Measurements from ENCODE around the gene PPP1R16B.
A peak's percentile ranks its signal among the peaks of the same experiment; 100 is the strongest.

PPP1R16B gene

GRCh38 chr20:38874460-38875174, 69.1 kb downstream of the PPP1R16B start:
- H3K4me3 ChIP-seq (ENCODE audit: low read depth, low read length, poor library complexity, severe bottlenecking), result peak overlapping the region; percentile 50
- peaks cover 21% of the 10 kb centered on the region for H3F3A ChIP-seq (ENCODE audit: insufficient read depth, low read length)

GRCh38 chr20:38875175-38875993, 69.9 kb downstream of the PPP1R16B start:
- Histone ChIP-seq H4K20me1 (ENCODE audit: insufficient read depth, low read length) (no peaks in the 10 kb centered on the region), H3K9me3 (ENCODE audit: low read length) (no peaks in the 10 kb centered on the region), H3K4me2 (ENCODE audit: low read length) (peak overlapping the region; percentile 83), H3K4me3 (ENCODE audit: low read depth, low read length, poor library complexity, severe bottlenecking) (peak overlapping the region; percentile 50), H3K79me2 (ENCODE audit: insufficient read depth, low read length) (peaks cover 21% of the 10 kb centered on the region; the same call in 1 of the 2 replicates), H2AFZ (ENCODE audit: low read length) (no peak overlapping the region), H3K9me2 (ENCODE audit: low read depth, low read length) (no peaks in the 10 kb centered on the region), H3K36me3 (ENCODE audit: insufficient read depth, low read length) (no peaks in the 10 kb centered on the region; the same call in 1 of the 2 replicates), H3F3A (ENCODE audit: insufficient read depth, low read length) (peaks cover 18% of the 10 kb centered on the region), H3K9ac (ENCODE audit: low read length) (peak overlapping the region; percentile 73), H3K4me1 (ENCODE audit: insufficient read depth, low read length, severe bottlenecking) (peaks cover 98% of the 10 kb centered on the region), H3K27ac (ENCODE audit: low read depth, low read length, poor library complexity, severe bottlenecking) (peak overlapping the region; percentile 100), H3K27me3 (ENCODE audit: insufficient read depth, low read length) (no peaks in the 10 kb centered on the region)
- TF ChIP-seq EZH2 (IDR thresholded peaks at IDR 0.05; ENCODE audit: borderline replicate concordance, low read length), result no peak
- no peak for TF ChIP-seq CTCF (IDR thresholded peaks at IDR 0.05; ENCODE audit: low read length)

More at GRCh38 chr20:38874460-38875174, 69.1 kb downstream of the PPP1R16B start:
- Histone ChIP-seq H3K9ac (ENCODE audit: low read length) (peak overlapping the region; percentile 73), H3K4me1 (ENCODE audit: insufficient read depth, low read length, severe bottlenecking) (peaks cover 98% of the 10 kb centered on the region), H3K27me3 (ENCODE audit: insufficient read depth, low read length) (no peaks in the 10 kb centered on the region), H3K4me2 (ENCODE audit: low read length) (peak overlapping the region; percentile 83), H4K20me1 (ENCODE audit: insufficient read depth, low read length) (no peaks in the 10 kb centered on the region), H2AFZ (ENCODE audit: low read length) (no peak overlapping the region), H3K36me3 (ENCODE audit: insufficient read depth, low read length) (no peaks in the 10 kb centered on the region; the same call in 1 of the 2 replicates), H3K9me3 (ENCODE audit: low read length) (no peaks in the 10 kb centered on the region), H3K9me2 (ENCODE audit: low read depth, low read length) (no peaks in the 10 kb centered on the region), H3K79me2 (ENCODE audit: insufficient read depth, low read length) (peaks cover 21% of the 10 kb centered on the region; the same call in 1 of the 2 replicates), H3K27ac (ENCODE audit: low read depth, low read length, poor library complexity, severe bottlenecking) (peak overlapping the region; percentile 100)
- no peak for TF ChIP-seq CTCF (IDR thresholded peaks at IDR 0.05; ENCODE audit: low read length)
- TF ChIP-seq EZH2 (IDR thresholded peaks at IDR 0.05; ENCODE audit: borderline replicate concordance, low read length), result no peak

- Histone ChIP-seq H3K4me1 (ENCODE audit: insufficient read depth, low read length, severe bottlenecking) (peaks cover 98% of the 10 kb centered on the region), H3K9me2 (ENCODE audit: low read depth, low read length) (no peaks in the 10 kb centered on the region), H3K79me2 (ENCODE audit: insufficient read depth, low read length) (peaks cover 21% of the 10 kb centered on the region), H2AFZ (ENCODE audit: low read length) (no peak overlapping the region), H3K9me3 (ENCODE audit: low read length) (no peaks in the 10 kb centered on the region), H3K9ac (ENCODE audit: low read length) (peak overlapping the region; percentile 38; the same call in 1 of the 2 replicates), H3K27me3 (ENCODE audit: insufficient read depth, low read length) (no peaks in the 10 kb centered on the region), H3F3A (ENCODE audit: insufficient read depth, low read length) (peaks cover 15% of the 10 kb centered on the region), H3K4me3 (ENCODE audit: low read depth, low read length, poor library complexity, severe bottlenecking) (no peak overlapping the region), H3K27ac (ENCODE audit: low read depth, low read length, poor library complexity, severe bottlenecking) (peak overlapping the region; percentile 100), H3K4me2 (ENCODE audit: low read length) (peak overlapping the region; percentile 41; the same call in 1 of the 2 replicates), H3K36me3 (ENCODE audit: insufficient read depth, low read length) (no peaks in the 10 kb centered on the region; the same call in 1 of the 2 replicates), H4K20me1 (ENCODE audit: insufficient read depth, low read length) (no peaks in the 10 kb centered on the region)
- no peak for TF ChIP-seq EZH2 (IDR thresholded peaks at IDR 0.05; ENCODE audit: borderline replicate concordance, low read length)
- no peak for TF ChIP-seq CTCF (IDR thresholded peaks at IDR 0.05; ENCODE audit: low read length)
Observed at GRCh38 chr20:38877483-38877882, 72.0 kb downstream of the PPP1R16B start.

Measured in OCI-LY1 (cell line).